ENCODE data around the gene SLCO2B1. TPM values are rescaled to one million over a fixed set of nuclear protein-coding genes. Genes with fewer than 3 reads are reported as not detected.
A peak's percentile ranks its signal among the peaks of the same experiment; 100 is the strongest.

Gene SLCO2B1
- total RNA-seq, 1 donor from 2014 or later: not detected

DNA sequence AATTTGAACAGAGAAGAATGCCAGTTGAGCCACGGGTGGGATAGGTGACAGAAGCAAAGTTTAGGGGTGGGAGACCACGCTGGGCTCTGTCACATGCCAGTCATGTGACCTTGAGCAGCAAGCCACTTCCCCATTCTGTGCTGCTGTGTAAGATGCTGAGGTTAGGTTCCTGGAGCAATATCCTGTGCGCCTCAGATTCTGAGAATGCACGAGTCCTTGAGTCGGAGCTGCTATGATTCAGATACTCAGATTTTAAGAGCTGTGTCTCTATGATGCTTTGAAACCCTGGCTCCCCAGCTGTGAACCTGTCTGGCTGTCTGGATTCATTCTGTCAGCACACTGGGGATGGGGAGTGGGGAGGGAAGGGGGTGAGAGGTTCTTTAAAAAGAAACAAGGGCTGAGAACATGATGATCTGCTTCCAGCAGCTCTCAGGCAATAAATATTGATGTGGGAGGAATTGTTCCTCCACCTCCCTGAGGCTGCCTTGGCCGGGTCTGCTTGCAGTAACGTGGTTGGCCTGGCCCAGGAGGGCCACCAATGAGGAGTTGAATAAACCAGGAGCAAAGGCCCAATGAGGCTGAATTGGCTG, 24.0 kb downstream of the SLCO2B1 start:
- Mint-ChIP-seq H3K4me1 (no peaks in the 10 kb centered on the region), H3K4me3 (no peak overlapping the region), H3K27ac (ENCODE audit: unreplicated experiment) (no peak overlapping the region), H3K9me3 (no peaks in the 10 kb centered on the region), H3K27me3 (ENCODE audit: low read depth) (no peaks in the 10 kb centered on the region), H3K36me3 (ENCODE audit: low read depth) (no peaks in the 10 kb centered on the region)
- TF ChIP-seq, protein P1, sequence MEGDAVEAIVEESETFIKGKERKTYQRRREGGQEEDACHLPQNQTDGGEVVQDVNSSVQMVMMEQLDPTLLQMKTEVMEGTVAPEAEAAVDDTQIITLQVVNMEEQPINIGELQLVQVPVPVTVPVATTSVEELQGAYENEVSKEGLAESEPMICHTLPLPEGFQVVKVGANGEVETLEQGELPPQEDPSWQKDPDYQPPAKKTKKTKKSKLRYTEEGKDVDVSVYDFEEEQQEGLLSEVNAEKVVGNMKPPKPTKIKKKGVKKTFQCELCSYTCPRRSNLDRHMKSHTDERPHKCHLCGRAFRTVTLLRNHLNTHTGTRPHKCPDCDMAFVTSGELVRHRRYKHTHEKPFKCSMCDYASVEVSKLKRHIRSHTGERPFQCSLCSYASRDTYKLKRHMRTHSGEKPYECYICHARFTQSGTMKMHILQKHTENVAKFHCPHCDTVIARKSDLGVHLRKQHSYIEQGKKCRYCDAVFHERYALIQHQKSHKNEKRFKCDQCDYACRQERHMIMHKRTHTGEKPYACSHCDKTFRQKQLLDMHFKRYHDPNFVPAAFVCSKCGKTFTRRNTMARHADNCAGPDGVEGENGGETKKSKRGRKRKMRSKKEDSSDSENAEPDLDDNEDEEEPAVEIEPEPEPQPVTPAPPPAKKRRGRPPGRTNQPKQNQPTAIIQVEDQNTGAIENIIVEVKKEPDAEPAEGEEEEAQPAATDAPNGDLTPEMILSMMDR (conservative IDR thresholded peaks at IDR 0.05): no peak
- no peak for DNase-seq (ENCODE audit: low read depth, low spot score)

DNA sequence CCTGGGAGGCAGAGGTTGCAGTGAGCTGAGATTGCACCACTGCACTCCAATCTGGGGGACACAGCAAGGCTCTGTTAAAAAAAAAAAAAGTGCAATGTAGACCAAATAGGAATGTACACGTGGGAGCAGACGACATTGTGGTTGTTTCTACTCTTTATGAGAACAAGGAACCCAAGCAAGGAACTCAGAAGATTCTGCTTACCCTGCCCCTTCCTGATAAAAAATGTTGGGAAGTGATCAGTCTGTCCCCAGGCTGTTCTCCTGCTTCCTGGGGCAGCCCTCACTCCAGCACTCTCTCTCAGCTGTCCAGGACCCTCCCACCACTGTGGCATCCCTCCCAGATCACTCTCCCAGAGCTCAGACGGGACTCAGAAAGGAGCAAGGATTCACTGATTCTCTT, 31.8 kb downstream of the SLCO2B1 start:
- no peaks in the 10 kb centered on the region for H3K27me3 Mint-ChIP-seq (ENCODE audit: low read depth)
- H3K27ac Mint-ChIP-seq (ENCODE audit: unreplicated experiment): no peak overlapping the region
- H3K4me3 Mint-ChIP-seq: no peak overlapping the region
- no peaks in the 10 kb centered on the region for H3K9me3 Mint-ChIP-seq
- peaks cover 17% of the 10 kb centered on the region for H3K4me1 Mint-ChIP-seq
- DNase-seq (ENCODE audit: low read depth, low spot score): no peak
- TF ChIP-seq, protein P1 (conservative IDR thresholded peaks at IDR 0.05): no peak
- no peaks in the 10 kb centered on the region for H3K36me3 Mint-ChIP-seq (ENCODE audit: low read depth)

GRCh38 chr11:75184051-75184450, 33.1 kb downstream of the SLCO2B1 start:
- Mint-ChIP-seq H3K4me3 (no peak overlapping the region), H3K36me3 (ENCODE audit: low read depth) (no peaks in the 10 kb centered on the region), H3K27ac (ENCODE audit: unreplicated experiment) (no peak overlapping the region), H3K4me1 (peaks cover 22% of the 10 kb centered on the region), H3K27me3 (ENCODE audit: low read depth) (no peaks in the 10 kb centered on the region), H3K9me3 (no peaks in the 10 kb centered on the region)
- DNase-seq (ENCODE audit: low read depth, low spot score): no peak
- TF ChIP-seq, protein P1 (conservative IDR thresholded peaks at IDR 0.05): no peak

- Mint-ChIP-seq H3K27ac (ENCODE audit: unreplicated experiment) (peak overlapping the region; percentile 81), H3K27me3 (ENCODE audit: low read depth) (no peaks in the 10 kb centered on the region), H3K36me3 (ENCODE audit: low read depth) (no peaks in the 10 kb centered on the region), H3K4me3 (no peak overlapping the region), H3K4me1 (peaks cover 23% of the 10 kb centered on the region), H3K9me3 (no peaks in the 10 kb centered on the region)
- DNase-seq (ENCODE audit: low read depth, low spot score): no peak
- TF ChIP-seq, protein P1 (conservative IDR thresholded peaks at IDR 0.05): no peak
These were observed 34.0 kb downstream of the SLCO2B1 start for GRCh38 chr11:75184757-75185425.

GRCh38 chr11:75185866-75186265, 35.0 kb downstream of the SLCO2B1 start:
- Mint-ChIP-seq H3K36me3 (ENCODE audit: low read depth) (no peaks in the 10 kb centered on the region), H3K9me3 (no peaks in the 10 kb centered on the region), H3K27me3 (ENCODE audit: low read depth) (no peaks in the 10 kb centered on the region), H3K4me1 (peaks cover 23% of the 10 kb centered on the region), H3K27ac (ENCODE audit: unreplicated experiment) (no peak overlapping the region), H3K4me3 (no peak overlapping the region)
- no peak for DNase-seq (ENCODE audit: low read depth, low spot score)
- TF ChIP-seq, protein P1 (conservative IDR thresholded peaks at IDR 0.05): no peak
